Activated CD4-positive, alpha-beta T cell treated with anti-CD3 and anti-CD28 coated beads, Interleukin-2, amount 10 ng/mL, durations not matched to agents 7 days and 5 days (primary cell): Measurements from ENCODE around the gene TANGO2. TPM values are rescaled to one million over a fixed set of nuclear protein-coding genes. Genes with fewer than 3 reads are reported as not detected.

Experiments
- CTCF ChIA-PET: fragments of 350-600 bp; sonication (Branson Sonifier 250); formaldehyde crosslinking; loops from one replicate; lab custom pipeline; 2021; ENCODE audit warnings: antibody characterized with exemption; lab: Charles Lee
- POLR2A ChIA-PET: fragments of 350-600 bp; sonication (Branson Sonifier 250); formaldehyde crosslinking; loops from one replicate; lab custom pipeline; 2021; ENCODE audit warnings: antibody characterized with exemption; lab: Charles Lee
- DNase-seq: peaks from one replicate; pipeline ENCODE4 v3.0.0-alpha.2; 2020
- H3K27ac Mint-ChIP-seq: one replicate; pipeline ENCODE4 v1.8.0; 2021; ENCODE audit warnings: mild to moderate bottlenecking, moderate library complexity, mixed read lengths
- H3K27me3 Mint-ChIP-seq: one replicate; pipeline ENCODE4 v1.8.0; 2021; ENCODE audit warnings: mixed read lengths
- H3K36me3 Mint-ChIP-seq: one replicate; pipeline ENCODE4 v1.8.0; 2021; ENCODE audit warnings: low read depth, mixed read lengths
- H3K4me1 Mint-ChIP-seq: one replicate; pipeline ENCODE4 v1.8.0; 2021; ENCODE audit warnings: mixed read lengths
- H3K4me3 Mint-ChIP-seq: one replicate; pipeline ENCODE4 v1.8.0; 2021; ENCODE audit warnings: mild to moderate bottlenecking, moderate library complexity, mixed read lengths
- H3K9me3 Mint-ChIP-seq: one replicate; pipeline ENCODE4 v1.8.0; 2021; ENCODE audit warnings: mixed read lengths
- total RNA-seq, 2 experiments: library from RNA; stranded (reverse); gene quantifications; one replicate each; pipeline ENCODE4 v1.2.3, GENCODE V29; 2021

TANGO2 gene
- total RNA-seq, 2 experiments from 2014 or later = 36.7 to 39.7 TPM

DNA sequence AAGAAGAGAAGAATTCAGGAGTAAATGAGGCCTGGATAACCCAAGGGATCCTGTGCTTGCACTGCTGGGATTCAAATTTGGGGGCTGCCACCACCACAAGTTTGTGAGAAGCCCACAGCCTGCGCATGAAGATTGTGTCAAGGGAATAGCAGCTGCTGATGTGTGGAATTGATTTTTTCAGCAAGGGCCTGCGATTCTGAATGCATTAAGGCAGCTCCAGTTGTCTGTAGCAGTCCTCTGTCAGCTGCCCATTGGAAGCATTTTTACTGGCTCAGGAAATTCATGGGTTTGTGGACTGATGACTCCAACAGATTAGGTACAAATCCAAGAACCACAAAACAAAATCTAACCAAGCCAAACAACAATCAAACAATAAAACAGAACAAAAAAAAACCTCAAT lies 18.3 kb upstream of the TANGO2 start:
- POLR2A ChIA-PET = no interaction called here
- H3K27me3 Mint-ChIP-seq = peaks cover 17% of the 10 kb centered on the region
- DNase-seq = no peak
- H3K4me1 Mint-ChIP-seq = no peaks in the 10 kb centered on the region
- CTCF ChIA-PET = interaction anchor here (1.4 kb wide), 1 partner anchor 13 kb away, joined by 3 read pairs; no protein-coding TSS in a partner anchor
- peaks cover 4% of the 10 kb centered on the region for H3K36me3 Mint-ChIP-seq
- no peak overlapping the region for H3K27ac Mint-ChIP-seq
- H3K9me3 Mint-ChIP-seq = peaks cover 12% of the 10 kb centered on the region
- no peak overlapping the region for H3K4me3 Mint-ChIP-seq

DNA sequence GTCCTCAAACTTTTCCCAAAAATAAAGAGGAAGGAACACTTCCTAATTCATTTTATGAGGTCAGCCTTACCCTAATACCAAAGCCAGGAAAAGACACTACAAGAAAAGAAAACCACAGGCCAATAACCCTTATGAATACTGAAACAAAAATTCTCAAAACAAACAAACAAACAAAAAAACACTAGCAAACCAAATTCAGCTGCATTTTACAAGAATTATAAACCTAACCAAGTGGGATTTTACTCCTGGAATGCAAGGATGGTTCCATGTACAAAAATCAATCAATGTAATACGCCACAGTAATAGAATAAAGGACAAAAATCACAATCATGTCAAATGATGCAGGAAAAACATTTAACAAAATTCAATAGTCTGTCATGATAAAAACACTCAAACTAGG lies 17.6 kb upstream of the TANGO2 start:
- Mint-ChIP-seq H3K27me3 (peaks cover 17% of the 10 kb centered on the region), H3K9me3 (peaks cover 12% of the 10 kb centered on the region), H3K36me3 (peaks cover 4% of the 10 kb centered on the region), H3K4me3 (no peak overlapping the region), H3K4me1 (no peaks in the 10 kb centered on the region), H3K27ac (no peak overlapping the region)
- CTCF ChIA-PET = interaction anchor here (1.4 kb wide), 1 partner anchor 12 kb away, joined by 3 read pairs; no protein-coding TSS in a partner anchor
- POLR2A ChIA-PET = no interaction called here
- DNase-seq = no peak

- Mint-ChIP-seq H3K9me3 (peaks cover 12% of the 10 kb centered on the region), H3K27me3 (peaks cover 17% of the 10 kb centered on the region), H3K27ac (no peak overlapping the region), H3K4me1 (no peaks in the 10 kb centered on the region), H3K36me3 (peaks cover 4% of the 10 kb centered on the region), H3K4me3 (no peak overlapping the region)
- CTCF ChIA-PET = no interaction called here
- no peak for DNase-seq
- POLR2A ChIA-PET = no interaction called here
These were observed 16.4 kb upstream of the TANGO2 start for GRCh38 chr22:20004464-20004863.

DNA sequence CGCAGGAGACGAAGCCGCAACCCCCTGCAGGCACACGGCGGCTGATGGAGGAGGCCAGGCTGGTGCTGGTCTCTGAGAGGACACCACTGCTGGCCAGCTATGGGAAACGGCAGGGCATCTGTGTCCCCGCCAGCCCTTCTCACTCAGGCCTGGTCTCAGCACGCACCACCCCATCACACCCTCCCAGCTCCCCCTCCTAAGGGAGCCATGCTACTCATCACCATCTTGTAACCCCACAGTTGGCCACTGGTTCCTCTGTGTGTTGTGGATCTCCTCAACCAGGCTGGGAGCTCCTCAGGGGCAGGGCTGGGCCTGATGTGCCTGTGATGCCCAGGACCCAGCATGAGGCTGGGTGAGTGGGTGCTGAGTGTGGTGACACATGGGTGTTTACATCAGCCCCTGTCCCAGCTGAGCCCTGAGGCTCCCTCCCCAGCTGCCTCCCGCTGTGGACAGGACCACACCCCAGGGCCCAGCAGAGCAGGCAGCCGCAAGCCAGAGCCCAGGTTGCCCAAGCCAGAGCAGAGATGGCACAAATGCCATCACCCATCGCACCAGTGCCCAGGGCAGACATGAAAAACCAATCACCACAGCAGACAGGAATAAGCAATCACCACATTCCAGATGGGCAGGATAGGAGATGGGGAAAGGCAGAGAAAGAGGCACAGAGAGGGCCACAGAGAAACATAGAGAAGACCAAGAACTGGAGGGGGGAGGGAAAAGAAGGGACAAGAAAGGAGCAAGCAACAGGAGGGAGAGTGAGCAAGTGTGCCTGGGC lies 12.5 kb upstream of the TANGO2 start:
- H3K4me3 Mint-ChIP-seq = no peak overlapping the region
- H3K27ac Mint-ChIP-seq = no peak overlapping the region
- no peak for DNase-seq
- peaks cover 2% of the 10 kb centered on the region for H3K4me1 Mint-ChIP-seq
- ChIA-PET POLR2A (no interaction called here), CTCF (no interaction called here)
- peaks cover 1% of the 10 kb centered on the region for H3K36me3 Mint-ChIP-seq
- H3K9me3 Mint-ChIP-seq = peaks cover 7% of the 10 kb centered on the region
- H3K27me3 Mint-ChIP-seq = peaks cover 12% of the 10 kb centered on the region

DNA sequence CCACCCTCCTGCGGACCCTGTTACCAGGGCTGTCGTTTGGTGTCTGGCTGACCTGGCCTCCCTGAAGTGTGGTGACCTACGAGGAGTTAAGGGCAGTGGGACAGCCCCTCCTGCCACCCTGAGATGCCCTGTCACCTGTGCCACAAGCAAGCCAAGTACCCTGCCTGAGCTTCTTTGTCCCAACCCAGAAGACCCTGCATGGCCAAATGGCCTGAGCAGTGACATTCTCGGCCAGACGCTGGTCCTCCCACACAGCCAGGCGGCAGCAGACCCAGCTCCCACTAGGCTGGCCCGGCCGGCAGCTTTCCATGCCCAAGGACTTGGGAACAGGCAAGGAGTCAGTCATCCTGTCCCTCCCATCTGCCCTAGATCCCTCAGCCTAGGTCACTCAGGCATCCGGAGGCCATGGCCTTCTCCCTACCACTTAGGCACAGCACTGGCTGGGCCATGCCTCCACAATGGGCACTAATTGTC lies 11.9 kb upstream of the TANGO2 start:
- Mint-ChIP-seq H3K27me3 (peaks cover 8% of the 10 kb centered on the region), H3K9me3 (peaks cover 3% of the 10 kb centered on the region), H3K4me1 (peaks cover 2% of the 10 kb centered on the region), H3K36me3 (peaks cover 1% of the 10 kb centered on the region), H3K4me3 (no peak overlapping the region), H3K27ac (no peak overlapping the region)
- POLR2A ChIA-PET = no interaction called here
- CTCF ChIA-PET = no interaction called here
- no peak for DNase-seq

DNA sequence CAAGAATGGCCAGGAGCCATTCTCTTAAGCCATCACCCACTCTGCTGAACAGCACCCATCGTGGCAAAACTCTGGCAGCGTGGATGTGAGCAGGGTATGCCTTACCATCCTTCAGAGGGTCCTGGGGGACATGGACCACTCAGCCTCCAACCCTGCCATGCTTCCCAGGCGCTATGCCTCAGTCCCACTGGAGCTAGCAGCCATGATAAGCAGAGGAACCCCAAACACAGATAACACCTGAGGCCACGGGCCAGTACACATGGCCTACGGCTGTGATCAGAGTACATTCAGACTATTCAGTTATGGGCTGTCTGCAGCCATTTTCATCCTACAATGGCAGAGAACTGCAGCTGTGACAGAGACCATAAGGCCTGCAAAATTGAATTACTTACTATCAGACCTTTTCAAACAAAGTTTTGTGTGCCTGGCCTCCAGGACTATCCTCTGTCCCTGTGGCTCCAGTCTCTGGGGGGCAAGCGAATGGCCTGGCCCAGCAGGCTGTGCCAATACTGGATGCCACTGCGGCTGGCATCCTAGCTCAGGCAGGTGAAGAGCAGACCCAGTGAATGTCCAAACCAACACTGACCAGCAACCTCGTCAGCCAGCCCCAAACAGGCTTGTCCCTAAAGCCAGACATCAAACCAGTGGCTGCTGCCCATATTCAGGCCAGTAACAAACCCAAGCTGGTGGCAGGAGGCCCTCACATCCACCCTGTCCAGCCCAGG lies 11.2 kb upstream of the TANGO2 start:
- ChIA-PET CTCF (no interaction called here), POLR2A (no interaction called here)
- H3K36me3 Mint-ChIP-seq = no peaks in the 10 kb centered on the region
- no peak for DNase-seq
- H3K27ac Mint-ChIP-seq = no peak overlapping the region
- H3K4me3 Mint-ChIP-seq = no peak overlapping the region
- no peaks in the 10 kb centered on the region for H3K9me3 Mint-ChIP-seq
- H3K27me3 Mint-ChIP-seq = peaks cover 6% of the 10 kb centered on the region
- peaks cover 2% of the 10 kb centered on the region for H3K4me1 Mint-ChIP-seq

DNA sequence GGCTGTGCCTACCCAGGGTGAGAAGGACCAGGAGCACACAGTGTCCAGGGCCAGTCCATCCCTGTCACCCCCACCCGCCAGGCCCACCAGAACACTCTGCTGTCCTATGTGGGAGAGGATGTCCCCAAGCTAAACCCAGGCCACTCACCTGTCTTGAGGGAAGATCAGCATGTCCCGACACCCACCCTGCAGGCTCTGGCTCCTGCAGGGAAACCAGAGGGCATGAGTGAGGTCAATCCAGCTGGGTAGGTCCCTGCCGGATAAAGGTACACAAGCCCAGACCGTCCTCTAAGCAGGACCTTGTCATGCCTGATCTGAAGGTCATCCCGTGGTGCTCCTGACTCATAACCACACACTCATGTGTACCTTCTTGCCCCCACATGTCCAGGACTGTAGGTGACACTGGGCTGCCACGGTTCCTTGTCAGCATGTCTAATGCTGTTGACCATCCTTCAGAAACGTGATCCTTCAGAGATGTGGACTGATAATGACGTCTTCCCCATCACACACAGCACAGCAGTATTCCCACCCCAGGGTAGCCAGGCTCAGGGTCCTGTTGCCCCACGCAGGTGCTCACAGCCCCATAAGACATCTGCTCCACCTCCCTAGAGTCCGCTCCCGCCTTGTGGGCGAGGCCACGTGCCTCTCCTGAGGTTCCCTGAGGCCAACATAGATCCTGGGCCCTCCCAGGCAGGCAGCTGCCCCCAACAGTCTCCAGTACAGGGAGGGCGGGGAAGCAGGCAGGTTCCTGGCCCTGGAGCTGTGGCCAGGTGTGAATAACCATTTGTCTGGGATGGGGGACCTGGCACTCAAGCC lies 10.4 kb upstream of the TANGO2 start:
- no peak for DNase-seq
- POLR2A ChIA-PET = no interaction called here
- CTCF ChIA-PET = no interaction called here
- Mint-ChIP-seq H3K36me3 (no peaks in the 10 kb centered on the region), H3K27me3 (peaks cover 9% of the 10 kb centered on the region), H3K4me1 (peaks cover 2% of the 10 kb centered on the region), H3K27ac (no peak overlapping the region), H3K4me3 (no peak overlapping the region), H3K9me3 (no peaks in the 10 kb centered on the region)

- Mint-ChIP-seq H3K9me3 (no peaks in the 10 kb centered on the region), H3K4me3 (no peak overlapping the region), H3K27me3 (peaks cover 11% of the 10 kb centered on the region), H3K4me1 (peaks cover 2% of the 10 kb centered on the region), H3K36me3 (no peaks in the 10 kb centered on the region), H3K27ac (no peak overlapping the region)
- CTCF ChIA-PET = interaction anchor here (0.6 kb wide), 1 partner anchor 182 kb away, joined by 3 read pairs; no protein-coding TSS in a partner anchor
- POLR2A ChIA-PET = no interaction called here
- no peak for DNase-seq
These were observed 9.6 kb upstream of the TANGO2 start for GRCh38 chr22:20011123-20011992.

DNA sequence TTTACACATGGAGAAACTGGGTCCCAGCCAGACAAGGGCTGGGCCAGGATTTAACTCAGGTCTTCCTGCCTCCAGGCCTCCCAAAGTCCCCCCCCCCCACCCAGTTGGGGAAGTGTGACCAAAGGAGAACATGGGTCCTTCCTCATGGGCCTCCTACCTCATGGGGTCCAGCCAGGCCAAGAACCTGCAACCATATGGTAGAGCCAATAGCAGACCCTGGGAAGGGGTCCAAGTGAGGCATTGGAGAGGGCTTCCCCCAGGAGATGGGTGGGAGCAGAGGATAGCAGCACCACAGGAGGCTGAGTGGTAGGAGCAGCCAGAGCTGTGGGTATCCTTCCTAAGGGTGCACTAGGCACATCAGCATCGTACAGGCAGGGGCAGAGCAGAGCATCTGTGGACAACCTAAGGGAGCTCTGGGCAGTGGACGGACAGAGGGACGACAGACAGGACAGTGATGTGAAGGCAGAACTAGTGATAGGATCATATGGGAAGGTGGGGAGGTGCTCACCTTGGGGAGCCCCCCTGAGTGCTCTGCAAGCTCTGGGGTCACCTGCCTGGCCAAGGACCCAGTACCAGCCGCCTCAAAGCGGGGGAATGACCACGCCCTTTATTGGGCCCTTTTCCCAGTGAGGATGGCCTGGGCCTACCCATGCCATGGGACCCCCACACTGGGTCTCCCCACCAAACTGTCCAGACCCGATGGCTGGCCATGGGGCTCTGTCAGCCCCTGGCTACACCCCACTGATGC lies 8.7 kb upstream of the TANGO2 start:
- CTCF ChIA-PET = interaction anchor here (0.6 to 1.4 kb wide), 2 partner anchors 9 to 99 kb away, joined by 3 read pairs; partner anchors contain the start of gene TANGO2
- Mint-ChIP-seq H3K9me3 (no peaks in the 10 kb centered on the region), H3K4me3 (no peak overlapping the region), H3K27ac (no peak overlapping the region), H3K4me1 (peaks cover 4% of the 10 kb centered on the region), H3K36me3 (no peaks in the 10 kb centered on the region), H3K27me3 (peaks cover 13% of the 10 kb centered on the region)
- POLR2A ChIA-PET = no interaction called here
- no peak for DNase-seq

- peaks cover 7% of the 10 kb centered on the region for H3K4me1 Mint-ChIP-seq
- ChIA-PET POLR2A (no interaction called here), CTCF (interaction anchor here (0.6 to 1.4 kb wide), 4 partner anchors 8 to 99 kb away, joined by 3 to 5 read pairs (median 3); partner anchors contain the start of gene TANGO2)
- H3K27ac Mint-ChIP-seq = no peak overlapping the region
- peaks cover 18% of the 10 kb centered on the region for H3K27me3 Mint-ChIP-seq
- no peaks in the 10 kb centered on the region for H3K9me3 Mint-ChIP-seq
- no peaks in the 10 kb centered on the region for H3K36me3 Mint-ChIP-seq
- DNase-seq = no peak
- H3K4me3 Mint-ChIP-seq = no peak overlapping the region
These were observed 8.1 kb upstream of the TANGO2 start for GRCh38 chr22:20012741-20013331.

- POLR2A ChIA-PET = no interaction called here
- DNase-seq = no peak
These were observed 7.5 kb upstream of the TANGO2 start for GRCh38 chr22:20013382-20013871.

More at GRCh38 chr22:20013382-20013871, 7.5 kb upstream of the TANGO2 start:
- H3K36me3 Mint-ChIP-seq = no peaks in the 10 kb centered on the region
- no peak overlapping the region for H3K27ac Mint-ChIP-seq
- peaks cover 24% of the 10 kb centered on the region for H3K27me3 Mint-ChIP-seq
- peaks cover 7% of the 10 kb centered on the region for H3K4me1 Mint-ChIP-seq
- no peak overlapping the region for H3K4me3 Mint-ChIP-seq
- no peaks in the 10 kb centered on the region for H3K9me3 Mint-ChIP-seq
- CTCF ChIA-PET = interaction anchor here (0.6 to 1.4 kb wide), 4 partner anchors 8 to 50 kb away, joined by 3 to 5 read pairs (median 3); partner anchors contain the start of gene TANGO2
